Mucosa of stomach (tissue), 1 donor: ENCODE measurements around the gene DNAJA3.

Experiments
- H3K27me3 ChIP-seq: one replicate; pipeline ENCODE4 v1.7.0; 2013; ENCODE audit warnings: mild to moderate bottlenecking, low read length; ENCODE audit not compliant: control insufficient read depth, insufficient read depth
- H3K36me3 ChIP-seq: one replicate; pipeline ENCODE4 v1.7.0; 2013; ENCODE audit warnings: low read length; ENCODE audit not compliant: control insufficient read depth, insufficient read depth
- H3K4me1 ChIP-seq: one replicate; pipeline ENCODE4 v1.7.0; 2013; ENCODE audit warnings: mild to moderate bottlenecking, low read length; ENCODE audit not compliant: control insufficient read depth, insufficient read depth
- H3K4me3 ChIP-seq: one replicate; pipeline ENCODE4 v1.7.0; 2013; ENCODE audit warnings: low read length
- H3K9ac ChIP-seq: one replicate; pipeline ENCODE4 v1.7.0; 2013; ENCODE audit warnings: mild to moderate bottlenecking, low read length, moderate library complexity
- H3K9me3 ChIP-seq: one replicate; pipeline ENCODE4 v1.7.0; 2013; ENCODE audit warnings: mild to moderate bottlenecking, low read length, moderate library complexity; ENCODE audit not compliant: control insufficient read depth
- donor health status: Pancreatic carcinoma.

Gene DNAJA3

DNA sequence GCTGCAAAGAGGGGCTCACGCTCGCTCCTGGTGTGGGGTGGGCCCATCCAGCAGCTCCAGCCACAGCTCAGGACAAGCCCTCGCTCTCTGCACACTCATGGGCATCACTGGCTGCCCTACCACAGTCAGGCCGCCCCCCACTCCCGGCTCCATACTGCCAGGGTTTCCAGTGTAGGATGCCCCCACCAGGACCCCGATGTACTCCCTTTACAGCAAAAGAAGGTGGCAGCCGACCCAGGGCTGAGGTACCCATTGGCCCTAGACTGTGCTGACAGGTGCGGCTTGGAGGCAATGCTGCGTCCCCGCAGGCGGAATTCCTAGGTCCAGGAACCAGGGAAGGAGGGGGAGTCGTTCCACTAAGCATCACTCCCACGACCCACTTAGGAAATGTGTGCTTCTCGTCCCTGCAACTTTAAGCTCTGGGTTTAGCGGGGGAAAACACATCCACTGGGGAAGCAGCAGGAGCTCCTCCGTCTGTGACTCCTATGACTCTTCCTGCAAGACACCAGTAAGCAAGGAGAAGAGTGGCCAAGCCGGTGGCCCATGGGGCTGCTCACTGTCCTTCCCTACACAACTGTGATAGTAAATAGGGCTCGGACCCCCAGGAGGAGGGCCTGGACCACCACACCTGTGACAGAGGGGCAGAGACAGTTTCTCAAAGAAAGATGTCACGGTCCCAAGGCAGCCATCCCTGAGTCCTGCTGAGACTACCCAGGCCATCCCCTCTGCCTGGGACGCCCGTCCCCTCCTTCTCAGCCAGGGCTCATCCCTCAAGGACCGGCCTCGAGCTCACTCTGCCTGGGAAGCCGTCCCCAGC, 22.3 kb upstream of the DNAJA3 start:
- H3K9ac ChIP-seq: no peak overlapping the region
- no peaks in the 10 kb centered on the region for H3K9me3 ChIP-seq
- H3K4me1 ChIP-seq: peaks cover 4% of the 10 kb centered on the region
- no peaks in the 10 kb centered on the region for H3K27me3 ChIP-seq
- H3K4me3 ChIP-seq: no peak overlapping the region
- H3K36me3 ChIP-seq: peaks cover 4% of the 10 kb centered on the region

DNA sequence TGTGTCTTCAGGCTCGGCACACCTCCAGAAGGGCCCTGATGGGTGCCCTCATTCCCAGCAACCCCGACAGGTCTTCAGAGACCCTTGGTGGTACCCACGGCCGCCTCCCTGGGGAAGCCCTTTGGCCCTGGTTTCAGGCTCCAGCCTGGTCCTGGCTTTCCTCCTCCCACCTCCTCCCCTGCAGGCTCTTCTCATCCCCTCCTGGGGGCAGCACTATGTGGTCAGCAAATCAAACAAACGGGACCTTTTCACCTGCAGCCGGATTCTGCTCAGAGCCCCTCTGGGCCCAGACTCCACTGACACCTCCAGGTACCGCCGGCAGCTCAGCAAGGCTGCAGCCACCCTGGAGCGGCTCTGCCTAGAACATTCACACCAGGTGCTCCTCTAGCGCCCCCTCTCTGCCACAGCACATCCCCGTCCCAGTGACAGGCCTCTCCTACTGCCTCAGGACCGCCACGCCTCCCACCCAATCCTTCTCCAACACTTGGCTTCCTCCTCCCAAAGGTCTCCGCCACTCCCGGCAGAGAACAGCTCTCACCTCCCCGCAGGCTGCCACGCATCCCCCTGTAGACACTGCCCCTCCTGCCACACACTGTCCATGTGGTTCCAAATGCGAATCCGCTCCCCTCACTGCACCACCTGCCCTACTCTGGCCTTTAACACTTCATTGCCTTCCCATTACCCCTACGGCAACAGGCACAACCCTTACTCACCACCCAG, 21.3 kb upstream of the DNAJA3 start:
- Histone ChIP-seq H3K27me3 (no peaks in the 10 kb centered on the region), H3K9ac (no peak overlapping the region), H3K4me1 (peaks cover 4% of the 10 kb centered on the region), H3K4me3 (no peak overlapping the region), H3K36me3 (peaks cover 4% of the 10 kb centered on the region), H3K9me3 (no peaks in the 10 kb centered on the region)

DNA sequence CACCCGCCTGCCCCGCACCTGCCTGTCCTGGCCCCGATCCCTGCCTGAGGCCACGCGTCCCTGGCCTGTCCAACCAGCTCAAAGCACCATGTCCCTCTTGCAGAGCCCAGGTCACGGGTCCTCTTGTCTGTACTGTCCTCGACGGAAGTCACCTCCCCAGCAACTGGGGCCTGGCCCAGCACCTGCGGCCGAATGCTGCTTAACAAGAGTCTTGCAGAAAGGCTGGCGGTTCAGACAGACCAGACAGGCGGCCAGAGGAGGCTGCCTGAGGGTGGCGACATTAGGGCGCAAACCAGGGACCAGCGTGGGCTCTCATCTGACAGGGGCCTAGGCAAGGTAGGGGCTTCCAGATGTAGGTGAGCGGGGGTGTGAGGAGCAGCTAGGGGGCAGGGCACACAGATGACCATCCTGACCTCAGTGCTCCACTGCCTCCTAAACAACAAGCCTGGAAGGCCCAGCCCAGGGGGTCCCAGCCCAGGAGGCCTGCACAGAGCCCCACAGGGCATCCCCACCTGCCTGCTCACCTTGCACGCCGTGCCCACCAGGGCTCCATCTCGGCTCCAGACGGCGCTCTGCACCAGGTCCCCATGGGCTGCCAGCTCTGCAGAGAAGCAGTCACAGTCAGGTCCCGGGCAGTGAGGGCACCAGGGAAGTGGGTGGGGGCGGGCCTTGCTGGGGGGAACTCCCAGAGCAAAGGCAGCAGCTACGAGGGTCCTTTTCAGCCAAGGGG, 20.5 kb upstream of the DNAJA3 start:
- Histone ChIP-seq H3K9ac (no peak overlapping the region), H3K27me3 (no peaks in the 10 kb centered on the region), H3K4me3 (no peak overlapping the region), H3K9me3 (no peaks in the 10 kb centered on the region), H3K36me3 (peaks cover 4% of the 10 kb centered on the region), H3K4me1 (peaks cover 6% of the 10 kb centered on the region)

DNA sequence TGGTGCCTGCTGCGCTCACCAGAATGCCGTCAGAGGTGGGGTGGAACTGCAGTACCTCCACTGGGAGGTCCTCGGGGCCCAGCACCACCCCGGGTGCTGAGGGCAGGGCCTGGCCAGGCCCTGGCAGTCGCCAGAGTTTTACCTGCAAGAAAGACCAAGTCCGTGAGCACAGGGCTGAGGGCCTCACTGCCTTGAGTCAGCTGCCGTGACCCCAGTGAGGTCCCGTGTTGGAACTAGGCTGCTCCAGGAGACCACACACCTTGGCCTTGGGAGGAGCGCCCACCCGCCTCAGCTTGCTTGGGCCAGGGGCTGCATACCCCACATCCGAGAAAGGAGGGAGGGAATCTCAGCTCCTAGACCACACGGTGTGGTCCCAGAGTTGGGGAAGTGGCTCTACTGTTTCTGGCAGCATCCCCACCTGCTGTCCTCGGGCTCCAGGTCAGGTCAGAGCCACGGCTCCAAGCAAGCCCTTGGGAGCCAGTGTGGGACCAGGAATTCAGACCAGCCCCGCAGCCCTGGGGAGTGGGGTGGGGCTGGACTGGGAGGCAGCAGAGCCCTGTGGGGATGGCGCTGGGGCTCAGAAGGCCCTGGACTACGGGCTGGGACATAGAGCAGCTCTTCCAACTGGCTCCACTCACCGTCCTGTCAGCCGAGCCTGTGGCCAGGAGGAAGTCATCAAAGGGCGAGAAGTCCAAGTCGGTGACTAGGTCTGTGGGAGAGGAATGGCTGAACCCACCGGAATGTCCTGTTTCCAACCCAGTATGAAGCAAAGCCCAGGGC, 17.9 kb upstream of the DNAJA3 start:
- H3K36me3 ChIP-seq: peaks cover 12% of the 10 kb centered on the region
- peaks cover 13% of the 10 kb centered on the region for H3K4me1 ChIP-seq
- H3K27me3 ChIP-seq: no peaks in the 10 kb centered on the region
- H3K9ac ChIP-seq: no peak overlapping the region
- no peak overlapping the region for H3K4me3 ChIP-seq
- no peaks in the 10 kb centered on the region for H3K9me3 ChIP-seq

DNA sequence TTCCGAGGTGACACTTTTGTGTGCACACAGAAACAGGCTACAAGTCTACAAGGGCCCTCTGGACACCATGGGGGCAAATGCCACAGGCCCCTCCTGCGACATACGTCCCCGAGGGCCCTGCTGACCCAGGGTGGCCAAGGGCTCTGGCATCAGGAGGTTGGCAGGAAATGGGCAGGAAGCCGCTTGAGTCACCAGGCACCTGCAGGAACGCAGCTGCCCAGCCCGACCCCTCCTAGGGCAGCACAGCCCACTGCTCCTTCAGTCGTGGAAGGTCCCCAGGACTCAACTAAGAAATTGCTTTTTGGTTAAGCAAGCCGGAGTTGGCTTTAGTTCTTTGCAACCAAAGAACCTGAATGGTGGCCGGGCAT, 17.4 kb upstream of the DNAJA3 start:
- Histone ChIP-seq H3K27me3 (no peaks in the 10 kb centered on the region), H3K4me1 (peaks cover 13% of the 10 kb centered on the region), H3K36me3 (peaks cover 16% of the 10 kb centered on the region), H3K9me3 (no peaks in the 10 kb centered on the region), H3K4me3 (no peak overlapping the region), H3K9ac (no peak overlapping the region)

DNA sequence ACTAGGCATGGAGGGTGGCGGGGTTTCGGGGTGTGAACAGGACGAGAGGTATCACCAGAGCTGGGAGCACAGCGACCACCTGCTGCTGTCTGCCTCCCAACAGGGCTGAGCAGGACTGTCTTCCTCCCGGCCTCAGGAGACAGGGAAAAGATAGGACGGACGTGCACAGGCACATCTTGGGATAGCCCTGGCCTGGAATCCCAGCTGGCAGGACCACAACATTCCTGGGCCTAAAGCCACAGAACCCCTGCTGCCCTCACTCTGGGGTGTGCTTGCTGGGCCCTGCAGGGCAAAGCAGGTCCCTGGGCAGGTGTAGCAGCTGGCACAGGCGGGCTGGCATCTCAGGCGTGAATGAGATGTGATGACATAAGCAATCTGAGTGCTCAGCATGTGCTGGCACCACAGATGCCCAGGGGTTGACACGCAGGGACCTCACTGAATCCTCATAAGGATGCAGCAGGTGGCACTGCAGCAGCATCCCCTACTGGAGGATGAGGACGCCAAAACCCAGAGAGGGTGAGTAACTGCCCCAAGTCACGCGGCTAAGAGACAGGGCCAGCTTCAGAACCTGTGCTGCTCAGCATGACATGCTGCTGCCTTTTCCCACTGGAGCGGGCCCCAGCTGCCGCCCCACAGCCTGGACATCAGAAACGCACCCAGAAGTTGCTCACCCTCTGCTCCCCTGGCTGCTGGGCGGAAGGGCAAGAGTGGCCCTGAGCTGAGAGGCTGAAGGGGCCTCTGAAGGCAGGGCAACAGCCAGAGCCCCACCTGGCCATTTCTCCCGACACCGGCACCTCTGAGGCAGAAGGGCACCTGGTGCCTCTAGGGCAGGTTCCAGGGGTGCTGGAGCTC, 16.4 kb upstream of the DNAJA3 start:
- Histone ChIP-seq H3K9me3 (no peaks in the 10 kb centered on the region), H3K27me3 (no peaks in the 10 kb centered on the region), H3K4me1 (peaks cover 13% of the 10 kb centered on the region), H3K36me3 (peaks cover 16% of the 10 kb centered on the region), H3K9ac (no peak overlapping the region), H3K4me3 (no peak overlapping the region)

DNA sequence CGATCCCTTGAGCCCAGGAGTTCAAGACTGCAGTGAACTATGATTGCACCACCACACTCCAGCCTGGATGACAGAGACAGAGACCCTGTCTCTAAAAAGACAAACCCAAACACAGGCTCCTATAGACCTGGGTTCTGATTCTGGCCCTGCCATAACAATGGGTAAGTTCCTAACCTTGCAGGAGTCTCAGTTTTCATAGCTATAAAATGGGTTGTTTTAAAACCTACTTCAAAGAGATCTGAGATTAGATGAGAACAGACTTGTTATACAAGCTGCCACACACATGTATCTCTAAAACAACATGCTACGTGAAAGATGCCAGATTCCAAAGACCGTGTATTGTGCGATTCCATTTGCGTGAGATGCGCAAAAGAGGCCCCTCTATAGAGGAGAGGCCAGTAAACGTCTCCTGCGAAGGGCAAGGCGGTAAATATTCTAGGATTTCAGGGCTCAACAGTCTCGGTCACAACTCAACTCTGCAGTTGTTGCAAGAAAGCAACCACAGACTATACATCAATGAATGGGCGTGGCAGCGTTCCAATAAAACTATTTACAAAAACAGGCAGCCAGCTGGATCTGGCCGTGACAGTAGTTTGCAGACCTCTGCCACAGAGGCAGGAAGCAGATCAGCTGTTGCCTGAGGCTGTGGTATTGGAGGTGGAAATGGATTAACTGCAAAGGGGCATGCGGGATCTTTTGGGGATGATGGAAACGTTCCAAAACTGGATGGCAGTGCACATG, 15.2 kb upstream of the DNAJA3 start:
- Histone ChIP-seq H3K36me3 (peaks cover 16% of the 10 kb centered on the region), H3K9ac (no peak overlapping the region), H3K4me3 (no peak overlapping the region), H3K27me3 (no peaks in the 10 kb centered on the region), H3K4me1 (peaks cover 25% of the 10 kb centered on the region), H3K9me3 (no peaks in the 10 kb centered on the region)

DNA sequence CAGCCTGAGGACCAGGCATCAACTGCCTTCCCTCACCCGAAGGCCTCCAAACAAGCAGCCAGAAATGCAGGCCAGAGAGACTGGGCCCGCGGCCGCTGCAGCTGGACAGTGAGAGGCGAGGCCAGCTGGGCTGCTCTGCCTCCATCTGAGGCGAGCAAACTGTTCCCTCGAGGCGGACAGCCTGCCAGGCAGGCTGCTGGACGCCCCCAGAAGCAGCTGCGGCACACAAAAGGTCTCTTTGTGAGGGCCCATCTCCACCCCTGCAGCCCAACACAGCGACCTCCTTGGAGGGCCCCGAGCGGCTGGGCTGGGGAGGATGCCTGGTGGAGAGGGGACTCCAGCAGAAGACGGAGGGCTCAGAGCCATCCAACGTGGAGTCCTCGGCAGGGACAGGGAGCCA, 14.0 kb upstream of the DNAJA3 start:
- no peak overlapping the region for H3K9ac ChIP-seq
- H3K9me3 ChIP-seq: no peaks in the 10 kb centered on the region
- no peaks in the 10 kb centered on the region for H3K27me3 ChIP-seq
- H3K4me3 ChIP-seq: no peak overlapping the region
- peaks cover 16% of the 10 kb centered on the region for H3K36me3 ChIP-seq
- H3K4me1 ChIP-seq: peaks cover 28% of the 10 kb centered on the region

DNA sequence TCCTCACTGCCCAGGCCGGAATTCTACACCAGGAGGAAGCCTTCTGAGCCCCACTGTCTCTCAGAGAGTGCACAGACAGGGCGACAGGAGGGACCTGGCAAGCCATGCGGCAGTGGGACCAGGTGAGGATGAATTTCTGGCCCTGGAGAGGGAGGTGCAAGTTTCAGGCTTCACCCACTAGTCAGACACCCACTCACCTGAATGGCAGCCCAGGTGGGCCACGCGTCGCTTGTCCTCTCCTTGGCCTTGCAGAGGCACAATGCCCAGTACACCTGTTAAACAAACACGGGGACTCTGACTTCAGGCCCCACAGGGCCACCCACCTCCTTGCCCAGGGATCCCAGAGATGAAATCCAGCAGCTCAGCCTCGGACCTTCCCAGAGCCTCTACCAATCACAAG, 13.5 kb upstream of the DNAJA3 start:
- Histone ChIP-seq H3K36me3 (peaks cover 16% of the 10 kb centered on the region), H3K27me3 (no peaks in the 10 kb centered on the region), H3K9ac (no peak overlapping the region), H3K9me3 (no peaks in the 10 kb centered on the region), H3K4me1 (peaks cover 31% of the 10 kb centered on the region), H3K4me3 (no peak overlapping the region)

DNA sequence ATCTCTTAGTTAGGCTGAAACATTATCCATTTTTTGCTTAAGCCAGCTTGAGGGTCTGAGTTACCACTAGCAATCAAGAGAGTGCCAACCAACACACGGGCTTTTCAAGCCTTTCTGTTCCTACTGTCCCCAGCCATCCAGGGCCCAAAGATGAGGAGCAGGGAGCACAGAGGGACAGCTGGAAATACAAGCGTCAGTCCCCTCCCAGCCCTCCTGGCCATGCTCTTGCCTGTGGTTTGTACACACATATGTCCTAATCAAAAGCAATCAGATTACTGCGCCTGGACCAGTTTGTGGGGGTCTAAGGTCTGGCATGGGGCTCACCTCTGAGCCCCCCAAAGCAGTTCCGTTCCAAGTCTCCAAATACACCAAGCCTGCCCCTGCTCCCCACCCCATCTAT, 12.8 kb upstream of the DNAJA3 start:
- Histone ChIP-seq H3K4me3 (no peak overlapping the region), H3K9ac (no peak overlapping the region), H3K4me1 (peaks cover 31% of the 10 kb centered on the region), H3K36me3 (peaks cover 16% of the 10 kb centered on the region), H3K9me3 (no peaks in the 10 kb centered on the region), H3K27me3 (no peaks in the 10 kb centered on the region)
